H9 (cell line): ENCODE measurements around the gene TLE4. TPM values are rescaled to one million over a fixed set of nuclear protein-coding genes. Genes with fewer than 3 reads are reported as not detected.

Source experiments
- DNase-seq: peaks from one replicate; pipeline ENCODE4 v3.0.0-alpha.2; 2017
- H2AFZ ChIP-seq: one replicate; pipeline ENCODE4 v1.6.1; 2013; ENCODE audit warnings: mild to moderate bottlenecking, low read length, control low read depth, moderate library complexity
- H2AK5ac ChIP-seq: 2 replicates; pipeline ENCODE4 v1.6.1; 2013; ENCODE audit warnings: low read length, control low read depth, mixed read lengths; ENCODE audit not compliant: insufficient read length
- H2BK120ac ChIP-seq: one replicate; pipeline ENCODE4 v1.6.1; 2013; ENCODE audit warnings: low read depth, mild to moderate bottlenecking, low read length, control low read depth, inconsistent platforms; ENCODE audit not compliant: poor library complexity, severe bottlenecking
- H2BK12ac ChIP-seq: 2 replicates; pipeline ENCODE4 v1.6.1; 2013; ENCODE audit warnings: low read length, control low read depth, mixed read lengths, low read depth; ENCODE audit not compliant: insufficient read length
- H2BK15ac ChIP-seq: 2 replicates; pipeline ENCODE4 v1.6.1; 2013; ENCODE audit warnings: low read depth, low read length, control low read depth
- H2BK20ac ChIP-seq: one replicate; pipeline ENCODE4 v1.6.1; 2013; ENCODE audit warnings: low read depth, mild to moderate bottlenecking, low read length, control low read depth, inconsistent platforms; ENCODE audit not compliant: poor library complexity, severe bottlenecking
- H2BK5ac ChIP-seq: 2 replicates; pipeline ENCODE4 v1.6.1; 2013; ENCODE audit warnings: low read length, control low read depth, mixed read lengths; ENCODE audit not compliant: insufficient read length
- H3K14ac ChIP-seq: 2 replicates; pipeline ENCODE4 v1.6.1; 2013; ENCODE audit warnings: low read length, control low read depth; ENCODE audit not compliant: insufficient read depth
- H3K18ac ChIP-seq: 2 replicates; pipeline ENCODE4 v1.6.1; 2013; ENCODE audit warnings: low read depth, mild to moderate bottlenecking, mixed read lengths, low read length, control low read depth; ENCODE audit not compliant: insufficient read length
- H3K23ac ChIP-seq: 2 replicates; pipeline ENCODE4 v1.6.1; 2013; ENCODE audit warnings: low read length, control low read depth, mixed read lengths, low read depth; ENCODE audit not compliant: insufficient read length
- H3K23me2 ChIP-seq: 2 replicates; pipeline ENCODE4 v1.6.1; 2013; ENCODE audit warnings: low read depth, mild to moderate bottlenecking, mixed read lengths, low read length, control low read depth; ENCODE audit not compliant: insufficient read length, poor library complexity, severe bottlenecking
- H3K27ac ChIP-seq: 2 replicates; pipeline ENCODE4 v1.5.1; 2013; ENCODE audit warnings: low read length, control low read depth, mixed read lengths, low read depth; ENCODE audit not compliant: insufficient read length
- H3K27me3 ChIP-seq: 2 replicates; pipeline ENCODE4 v1.6.1; 2013; ENCODE audit warnings: low read length, control low read depth, inconsistent platforms; ENCODE audit not compliant: insufficient read depth
- H3K4ac ChIP-seq: 2 replicates; pipeline ENCODE4 v1.6.1; 2013; ENCODE audit warnings: low read depth, mild to moderate bottlenecking, control low read depth, inconsistent platforms, low read length, moderate library complexity
- H3K4me1 ChIP-seq: 2 replicates; pipeline ENCODE4 v1.6.1; 2013; ENCODE audit warnings: low read length, control low read depth, inconsistent platforms; ENCODE audit not compliant: insufficient read depth
- H3K4me2 ChIP-seq: 2 replicates; pipeline ENCODE4 v1.6.1; 2013; ENCODE audit warnings: low read length, control low read depth, mixed read lengths; ENCODE audit not compliant: insufficient read length, insufficient read depth
- H3K56ac ChIP-seq: 2 replicates; pipeline ENCODE4 v1.6.1; 2013; ENCODE audit warnings: low read depth, mild to moderate bottlenecking, mixed read lengths, low read length, control low read depth; ENCODE audit not compliant: insufficient read length
- H3K79me1 ChIP-seq: 2 replicates; pipeline ENCODE4 v1.6.1; 2013; ENCODE audit warnings: low read depth, mild to moderate bottlenecking, moderate library complexity, low read length, control low read depth, inconsistent platforms; ENCODE audit not compliant: insufficient read depth, poor library complexity, severe bottlenecking
- H3K79me2 ChIP-seq: 2 replicates; pipeline ENCODE4 v1.6.1; 2013; ENCODE audit warnings: low read length, control low read depth, inconsistent platforms; ENCODE audit not compliant: insufficient read depth
- H3K9ac ChIP-seq: 2 replicates; pipeline ENCODE4 v1.6.1; 2013; ENCODE audit warnings: low read length, control low read depth, mixed read lengths; ENCODE audit not compliant: insufficient read length; ENCODE audit errors: extremely low read depth
- H3K9me3 ChIP-seq: one replicate; pipeline ENCODE4 v1.6.1; 2013; ENCODE audit warnings: low read depth, low read length, inconsistent platforms; ENCODE audit not compliant: control insufficient read depth
- H3T11ph ChIP-seq: one replicate; pipeline ENCODE4 v1.6.1; 2013; ENCODE audit warnings: mild to moderate bottlenecking, low read length, control low read depth, inconsistent platforms
- H4K20me1 ChIP-seq: one replicate; pipeline ENCODE4 v1.6.1; 2013; ENCODE audit not compliant: control insufficient read depth, insufficient read length, insufficient read depth
- H4K5ac ChIP-seq: 2 replicates; pipeline ENCODE4 v1.6.1; 2013; ENCODE audit warnings: low read depth, mild to moderate bottlenecking, mixed read lengths, low read length, control low read depth; ENCODE audit not compliant: insufficient read length
- H4K8ac ChIP-seq: replicated peaks from 2 replicates; pipeline ENCODE4 v1.6.1; 2013; ENCODE audit warnings: low read length, control low read depth, mixed read lengths, low read depth; ENCODE audit not compliant: insufficient read length
- H4K91ac ChIP-seq: 2 replicates; pipeline ENCODE4 v1.6.1; 2013; ENCODE audit warnings: low read depth, mild to moderate bottlenecking, moderate library complexity, mixed read lengths, low read length, control low read depth; ENCODE audit not compliant: insufficient read length
- H3K27ac Mint-ChIP-seq, 3 experiments: 2 replicates in 2 of 3; 3 replicates in 1 of 3; pipeline ENCODE4 v1.8.0; 2020 to 2021; ENCODE audit warnings: mixed read lengths in 3 of 3, mild to moderate bottlenecking in 1 of 3, moderate library complexity in 1 of 3
- H3K27me3 Mint-ChIP-seq: 2 replicates; pipeline ENCODE4 v1.8.0; 2021; ENCODE audit warnings: low read depth, mild to moderate bottlenecking, moderate library complexity, mixed read lengths
- H3K36me3 Mint-ChIP-seq, 3 experiments: 2 replicates in 2 of 3; 3 replicates in 1 of 3; pipeline ENCODE4 v1.8.0; 2020 to 2021; ENCODE audit warnings: low read depth in 3 of 3, mixed read lengths in 3 of 3; ENCODE audit not compliant: insufficient read depth in 1 of 3
- H3K4me1 Mint-ChIP-seq, 2 experiments: 2 replicates each; pipeline ENCODE4 v1.8.0; 2020; ENCODE audit warnings: mixed read lengths in 2 of 2
- H3K4me3 Mint-ChIP-seq, 2 experiments: 2 replicates in 1 of 2; 3 replicates in 1 of 2; pipeline ENCODE4 v1.8.0; 2020 to 2021; ENCODE audit warnings: mild to moderate bottlenecking in 2 of 2, mixed read lengths in 2 of 2, moderate library complexity in 1 of 2
- H3K9me3 Mint-ChIP-seq, 2 experiments: 2 replicates in 1 of 2; 3 replicates in 1 of 2; pipeline ENCODE4 v1.8.0; 2020; ENCODE audit warnings: mild to moderate bottlenecking in 2 of 2, mixed read lengths in 2 of 2, moderate library complexity in 1 of 2
- CTCF ChIP-seq: fragments of 200-600 bp; sonication (generic); conservative IDR thresholded peaks from 3 replicates; pipeline ENCODE4 v1.8.0; 2021; ENCODE audit warnings: antibody characterized with exemption, mild to moderate bottlenecking
- WGBS: extraction: QIAGEN DNeasy Blood & Tissue Kit; methylation state at CpG from one replicate; pipeline ENCODE4 v1.1.7; 2013; ENCODE audit warnings: missing lambda C conversion rate, low lambda C conversion rate, mixed read lengths; ENCODE audit not compliant: insufficient read length; ENCODE audit errors: extremely low coverage; 5-methylcytosine and 5-hydroxymethylcytosine counted together
- total RNA-seq: library from RNA; stranded (reverse); gene quantifications from 2 replicates; pipeline ENCODE4 v1.2.1, GENCODE V29; 2021

TLE4 gene
- total RNA-seq, 1 experiment from 2014 or later = 35.1 TPM

DNA sequence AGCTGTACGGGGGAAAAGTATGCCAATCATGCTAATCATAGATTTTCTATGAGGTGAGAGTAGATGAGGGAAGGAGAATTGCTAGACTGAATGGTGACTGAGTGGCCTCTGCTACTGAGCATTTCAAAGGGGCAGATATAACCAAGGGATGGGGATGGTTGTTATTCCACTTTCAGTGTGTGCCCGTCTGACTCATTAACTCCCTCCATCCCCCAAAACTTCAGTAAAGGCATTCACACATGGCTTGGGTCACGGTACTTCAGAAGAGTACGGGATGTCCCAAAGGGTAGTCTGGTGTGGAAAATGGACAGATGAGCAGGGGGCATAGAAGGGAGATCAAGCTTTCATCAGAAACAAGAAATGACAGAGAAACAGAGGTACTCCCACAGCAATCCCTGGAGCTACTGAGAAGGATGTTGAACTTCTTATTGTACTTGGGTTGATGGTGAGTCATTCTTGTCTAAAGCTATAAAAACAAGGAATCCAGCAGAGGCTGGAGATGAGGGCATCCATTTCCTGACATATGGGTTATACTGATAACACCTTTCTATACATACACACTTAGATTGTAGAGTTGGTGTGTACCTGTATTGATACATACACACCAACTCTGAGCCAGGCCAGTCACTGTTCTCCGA lies 8.9 kb upstream of the TLE4 start:
- Histone ChIP-seq H2AK5ac (no peak overlapping the region), H3K14ac (no peak overlapping the region), H3K27ac (no peak overlapping the region), H2BK5ac (no peak overlapping the region), H3K23ac (no peak overlapping the region), H3K9me3 (no peaks in the 10 kb centered on the region), H2BK120ac (no peak overlapping the region), H3T11ph (no peak overlapping the region), H4K8ac (no peak overlapping the region), H3K4ac (no peak overlapping the region), H3K79me2 (no peaks in the 10 kb centered on the region), H4K5ac (no peak overlapping the region), H2AFZ (no peak overlapping the region), H2BK20ac (no peak overlapping the region), H4K91ac (no peak overlapping the region), H3K79me1 (no peaks in the 10 kb centered on the region), H3K23me2 (no peaks in the 10 kb centered on the region), H3K56ac (no peak overlapping the region), H3K4me1 (no peaks in the 10 kb centered on the region), H4K20me1 (no peaks in the 10 kb centered on the region), H3K27me3 (no peaks in the 10 kb centered on the region), H2BK15ac (no peak overlapping the region), H3K9ac (no peak overlapping the region), H3K18ac (no peak overlapping the region), H3K4me2 (no peak overlapping the region), H2BK12ac (no peak overlapping the region)
- no peak for TF ChIP-seq CTCF
- Mint-ChIP-seq H3K9me3 (no peaks in the 10 kb centered on the region), H3K27me3 (no peaks in the 10 kb centered on the region; the same call in 1 of the 2 replicates), H3K4me1 (peaks cover 3 to 6% of the 10 kb centered on the region in 2 experiments; a peak in 1 of 4 replicates), H3K36me3 (no peaks in the 10 kb centered on the region), H3K27ac (peak overlapping the region in 1 of 3 experiments; percentile 31; a peak in 1 of 7 replicates), H3K4me3 (no peak overlapping the region)
- no peak for DNase-seq
- WGBS = no CpG with 5 or more reads among the region's 5 CpGs
